Activated naive CD4-positive, alpha-beta T cell treated with anti-CD3 and anti-CD28 coated beads for 36 hours (primary cell): ENCODE data around the gene SIGLEC7. TPM values are rescaled to one million over a fixed set of nuclear protein-coding genes. Genes with fewer than 3 reads are reported as not detected.
A peak's percentile ranks its signal among the peaks of the same experiment; 100 is the strongest.
"Not testable (repeated sequence)": the region's sequence is repeated elsewhere in the genome, so short reads cannot be mapped to it uniquely, and the experiment has no call there.

ENCODE experiments used
- CTCF ChIA-PET: fragments of 350-600 bp; sonication (Branson Sonifier 250); formaldehyde crosslinking; loops from one replicate; lab custom pipeline; 2021; ENCODE audit warnings: antibody characterized with exemption; lab: Charles Lee
- DNase-seq: peaks from one replicate; pipeline ENCODE4 v3.0.0-alpha.2; 2020
- H3K27ac Mint-ChIP-seq: one replicate; pipeline ENCODE4 v1.8.0; 2021; ENCODE audit warnings: mild to moderate bottlenecking, mixed read lengths
- H3K27me3 Mint-ChIP-seq: one replicate; pipeline ENCODE4 v1.8.0; 2021; ENCODE audit warnings: low read depth, mixed read lengths
- H3K36me3 Mint-ChIP-seq: one replicate; pipeline ENCODE4 v1.8.0; 2021; ENCODE audit warnings: low read depth, mixed read lengths
- H3K4me1 Mint-ChIP-seq: one replicate; pipeline ENCODE4 v1.8.0; 2021; ENCODE audit warnings: low read depth, mixed read lengths
- H3K4me3 Mint-ChIP-seq: one replicate; pipeline ENCODE4 v1.8.0; 2021; ENCODE audit warnings: mild to moderate bottlenecking, moderate library complexity, mixed read lengths
- H3K9me3 Mint-ChIP-seq: one replicate; pipeline ENCODE4 v1.8.0; 2021; ENCODE audit warnings: mixed read lengths
- intact Hi-C: fragments of 100-400 bp; cut with micrococcal nuclease; formaldehyde crosslinking; loops from one replicate; pipeline ENCODE4 v1.15.1; 2023
- total RNA-seq, 2 experiments: library from RNA; stranded (reverse); gene quantifications; one replicate each; pipeline ENCODE4 v1.2.3, GENCODE V29; 2021

The SIGLEC7 gene
- total RNA-seq, 2 experiments from 2014 or later, result not detected

GRCh38 chr19:51161867-51162496, 19.9 kb downstream of the SIGLEC7 start:
- CTCF ChIA-PET, result interaction anchor here (1.2 kb wide), 1 partner anchor 66 kb away, joined by 4 read pairs; no protein-coding TSS in a partner anchor
- intact Hi-C loops, result no loop called here

DNA sequence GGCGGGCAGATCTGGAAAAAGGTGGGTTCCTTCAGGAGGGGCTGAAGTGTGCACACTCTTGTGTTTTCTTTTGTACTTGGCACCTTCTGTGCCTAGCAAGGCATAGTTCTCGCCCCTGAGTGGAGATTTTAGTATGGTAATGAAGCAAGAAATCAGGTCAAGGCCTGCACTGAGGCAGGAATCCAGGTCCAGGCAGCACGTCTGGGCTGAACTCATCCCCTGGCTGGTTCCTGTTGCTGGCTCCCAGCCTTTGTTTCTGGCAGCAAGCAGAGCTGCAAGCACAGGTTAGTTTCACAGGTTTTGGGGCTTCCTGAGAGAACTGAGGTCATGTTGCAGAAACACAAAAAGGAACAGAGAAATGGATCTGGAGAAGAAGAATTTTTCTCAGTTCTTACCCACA, 21.2 kb downstream of the SIGLEC7 start:
- intact Hi-C loops, result no loop called here
- H3K27me3 Mint-ChIP-seq, result peaks cover 2% of the 10 kb centered on the region
- no peak overlapping the region for H3K27ac Mint-ChIP-seq
- CTCF ChIA-PET, result no interaction called here
- H3K4me1 Mint-ChIP-seq, result peaks cover 18% of the 10 kb centered on the region
- DNase-seq, result no peak
- H3K9me3 Mint-ChIP-seq, result no peaks in the 10 kb centered on the region
- H3K4me3 Mint-ChIP-seq, result no peak overlapping the region
- H3K36me3 Mint-ChIP-seq, result no peaks in the 10 kb centered on the region

More at GRCh38 chr19:51161867-51162496, 19.9 kb downstream of the SIGLEC7 start:
- no peak overlapping the region for H3K27ac Mint-ChIP-seq
- H3K9me3 Mint-ChIP-seq, result no peaks in the 10 kb centered on the region
- H3K4me1 Mint-ChIP-seq, result peaks cover 9% of the 10 kb centered on the region
- DNase-seq, result no peak
- no peaks in the 10 kb centered on the region for H3K27me3 Mint-ChIP-seq
- no peaks in the 10 kb centered on the region for H3K36me3 Mint-ChIP-seq
- H3K4me3 Mint-ChIP-seq, result no peak overlapping the region

GRCh38 chr19:51164215-51164614, 22.1 kb downstream of the SIGLEC7 start:
- H3K27me3 Mint-ChIP-seq, result peaks cover 2% of the 10 kb centered on the region
- no peak for DNase-seq
- H3K9me3 Mint-ChIP-seq, result no peaks in the 10 kb centered on the region
- intact Hi-C loops, result no loop called here
- CTCF ChIA-PET, result no interaction called here
- H3K4me1 Mint-ChIP-seq, result peaks cover 17% of the 10 kb centered on the region
- H3K27ac Mint-ChIP-seq, result no peak overlapping the region
- no peak overlapping the region for H3K4me3 Mint-ChIP-seq
- H3K36me3 Mint-ChIP-seq, result no peaks in the 10 kb centered on the region

DNA sequence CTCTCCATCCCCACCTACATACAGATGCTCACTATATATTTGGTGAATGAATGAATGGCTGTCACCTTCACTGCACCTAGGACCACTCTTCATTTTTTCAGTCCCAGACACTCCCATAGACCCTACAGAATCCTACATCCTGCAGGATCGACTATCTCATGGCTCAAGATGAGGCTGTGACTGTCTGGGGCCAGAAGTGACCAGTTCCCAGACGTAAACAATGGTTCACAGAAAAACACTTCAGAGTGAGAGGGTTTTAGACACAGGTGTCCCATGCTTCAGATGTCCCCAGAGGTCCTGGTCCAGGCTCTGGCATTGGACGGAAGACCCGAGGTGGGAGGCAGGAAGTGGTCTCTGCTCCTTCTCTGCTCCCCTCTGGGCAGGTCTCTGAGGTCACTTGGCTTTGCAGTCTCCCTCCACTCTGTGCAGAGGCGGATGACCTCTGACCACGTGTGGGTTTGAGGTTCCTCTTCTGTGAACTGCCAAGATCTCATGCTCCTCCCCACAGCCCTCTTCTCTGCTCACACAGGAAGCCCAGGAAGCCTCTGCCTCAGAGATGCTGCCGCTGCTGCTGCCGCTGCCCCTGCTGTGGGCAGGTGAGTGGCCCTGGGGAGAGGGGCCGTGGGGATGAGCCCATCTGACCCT, 24.9 kb downstream of the SIGLEC7 start:
- Mint-ChIP-seq H3K27ac (no peak overlapping the region), H3K36me3 (no peaks in the 10 kb centered on the region), H3K27me3 (peaks cover 4% of the 10 kb centered on the region), H3K9me3 (no peaks in the 10 kb centered on the region), H3K4me3 (no peak overlapping the region), H3K4me1 (peaks cover 18% of the 10 kb centered on the region)
- peak; percentile 32 for DNase-seq
- CTCF ChIA-PET, result no interaction called here
- intact Hi-C loops, result no loop called here

- H3K4me1 Mint-ChIP-seq, result peaks cover 18% of the 10 kb centered on the region
- H3K36me3 Mint-ChIP-seq, result no peaks in the 10 kb centered on the region
- H3K27me3 Mint-ChIP-seq, result peaks cover 4% of the 10 kb centered on the region
- no peak for DNase-seq
- no peak overlapping the region for H3K27ac Mint-ChIP-seq
- intact Hi-C loops, result loop anchor here (1.0 kb wide), 3 partner anchors 10 to 238 kb away; no protein-coding TSS in a partner anchor
- CTCF ChIA-PET, result interaction anchor here (1.0 to 2.0 kb wide), 4 partner anchors 11 to 148 kb away, joined by 3 to 7 read pairs (median 5); no protein-coding TSS in a partner anchor
- no peaks in the 10 kb centered on the region for H3K9me3 Mint-ChIP-seq
- no peak overlapping the region for H3K4me3 Mint-ChIP-seq
Observed at GRCh38 chr19:51168564-51169282, 26.6 kb downstream of the SIGLEC7 start.

DNA sequence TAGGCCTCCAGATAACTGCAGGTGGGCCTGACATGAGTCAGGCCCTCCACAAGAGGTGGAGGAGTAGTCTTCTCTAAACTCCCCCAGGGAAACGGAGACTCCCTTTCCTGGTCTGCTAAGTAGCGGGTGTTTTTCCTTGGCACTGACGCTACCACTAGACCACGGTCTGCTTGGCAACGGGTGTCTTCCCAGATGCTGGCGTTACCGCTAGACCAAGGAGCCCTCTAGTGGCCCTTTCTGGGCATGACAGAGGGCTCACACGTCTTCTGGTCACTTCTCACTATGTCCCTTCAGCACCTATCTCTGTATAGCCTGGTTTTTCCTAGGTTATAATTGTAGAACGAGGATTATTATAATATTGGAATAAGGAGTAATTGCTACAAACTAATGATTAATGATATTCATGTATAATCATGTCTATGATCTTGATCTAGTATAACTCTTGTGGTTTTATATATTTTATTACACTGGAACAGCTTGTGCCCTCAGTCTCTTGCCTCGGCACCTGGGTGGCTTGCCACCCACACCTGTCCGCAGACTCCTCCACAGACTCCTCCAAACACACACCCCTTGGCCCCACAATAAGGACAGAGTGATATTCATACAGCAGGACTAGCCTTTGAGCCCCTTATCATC, 27.3 kb downstream of the SIGLEC7 start:
- peaks cover 18% of the 10 kb centered on the region for H3K4me1 Mint-ChIP-seq
- not testable (repeated sequence) for H3K9me3 Mint-ChIP-seq, H3K4me3 Mint-ChIP-seq, H3K36me3 Mint-ChIP-seq, H3K27ac Mint-ChIP-seq, H3K27me3 Mint-ChIP-seq
- intact Hi-C loops, result loop anchor here (1.0 kb wide), 3 partner anchors 11 to 239 kb away; no protein-coding TSS in a partner anchor
- peak; percentile 78 for DNase-seq
- CTCF ChIA-PET, result interaction anchor here (1.5 to 2.0 kb wide), 2 partner anchors 12 to 148 kb away, joined by 5 to 7 read pairs; no protein-coding TSS in a partner anchor

DNA sequence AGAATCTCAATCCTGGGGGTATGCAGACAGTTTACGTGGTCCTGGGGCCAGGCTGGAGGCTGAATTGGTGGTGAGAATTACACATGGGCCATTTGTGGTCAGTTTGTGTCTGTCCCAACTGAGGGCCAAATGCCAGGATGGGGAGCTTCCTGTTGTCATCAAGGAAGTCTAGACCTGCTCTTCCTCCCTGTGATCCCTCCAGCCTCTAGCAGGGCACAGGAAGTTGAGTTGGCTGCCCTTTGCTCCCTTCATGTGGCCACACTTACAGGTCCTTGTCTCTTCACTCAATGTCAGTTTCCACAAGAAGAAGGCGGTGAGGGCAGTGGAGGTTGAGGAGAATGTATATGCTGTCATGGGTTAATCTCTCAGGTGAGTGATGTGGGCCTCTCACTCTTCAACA, 30.1 kb downstream of the SIGLEC7 start:
- no peak for DNase-seq
- peaks cover 13% of the 10 kb centered on the region for H3K4me1 Mint-ChIP-seq
- H3K36me3 Mint-ChIP-seq, result no peaks in the 10 kb centered on the region
- CTCF ChIA-PET, result no interaction called here
- H3K4me3 Mint-ChIP-seq, result no peak overlapping the region
- H3K27me3 Mint-ChIP-seq, result peaks cover 4% of the 10 kb centered on the region
- H3K27ac Mint-ChIP-seq, result no peak overlapping the region
- intact Hi-C loops, result no loop called here
- H3K9me3 Mint-ChIP-seq, result no peaks in the 10 kb centered on the region

DNA sequence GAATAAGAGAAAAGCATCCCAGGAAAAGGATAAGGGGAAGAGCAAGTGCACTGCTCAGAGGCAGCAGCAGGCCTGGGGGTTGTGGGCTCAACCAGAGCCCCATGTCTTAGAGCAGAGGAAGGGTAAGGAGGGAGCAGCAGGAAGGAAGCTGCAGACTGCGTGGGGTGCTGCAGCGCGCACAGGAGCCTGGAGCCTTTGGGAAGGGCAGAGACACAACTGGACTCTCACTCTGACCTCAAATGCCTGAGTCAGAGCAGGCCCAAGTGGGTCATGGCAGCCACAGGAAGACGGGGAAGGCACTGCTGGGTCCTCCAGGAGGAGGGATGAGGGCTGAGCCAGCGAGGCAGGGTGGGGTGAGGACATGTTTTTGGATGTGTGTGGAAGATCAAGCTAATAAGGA, 31.6 kb downstream of the SIGLEC7 start:
- Mint-ChIP-seq H3K4me1 (peaks cover 6% of the 10 kb centered on the region), H3K4me3 (no peak overlapping the region), H3K27ac (no peak overlapping the region), H3K27me3 (peaks cover 2% of the 10 kb centered on the region), H3K36me3 (no peaks in the 10 kb centered on the region), H3K9me3 (no peaks in the 10 kb centered on the region)
- CTCF ChIA-PET, result no interaction called here
- intact Hi-C loops, result no loop called here
- DNase-seq, result no peak

- DNase-seq, result no peak
- CTCF ChIA-PET, result no interaction called here
- no peaks in the 10 kb centered on the region for H3K9me3 Mint-ChIP-seq
- no peak overlapping the region for H3K4me3 Mint-ChIP-seq
- peaks cover 4% of the 10 kb centered on the region for H3K27me3 Mint-ChIP-seq
- no peaks in the 10 kb centered on the region for H3K4me1 Mint-ChIP-seq
- intact Hi-C loops, result no loop called here
- H3K27ac Mint-ChIP-seq, result no peak overlapping the region
- H3K36me3 Mint-ChIP-seq, result no peaks in the 10 kb centered on the region
Observed at GRCh38 chr19:51179256-51179655, 37.2 kb downstream of the SIGLEC7 start.

- Mint-ChIP-seq H3K4me1 (no peaks in the 10 kb centered on the region), H3K27ac (no peak overlapping the region)
Observed at GRCh38 chr19:51181377-51181912, 39.3 kb downstream of the SIGLEC7 start.

GRCh38 chr19:51181913-51182419, 39.9 kb downstream of the SIGLEC7 start:
- DNase-seq, result no peak

More at GRCh38 chr19:51181377-51181912, 39.3 kb downstream of the SIGLEC7 start:
- Mint-ChIP-seq H3K4me3 (no peak overlapping the region), H3K36me3 (no peaks in the 10 kb centered on the region), H3K27me3 (peaks cover 10% of the 10 kb centered on the region), H3K9me3 (no peaks in the 10 kb centered on the region)
- CTCF ChIA-PET, result no interaction called here
- no peak for DNase-seq
- intact Hi-C loops, result no loop called here

GRCh38 chr19:51183629-51184028, 41.5 kb downstream of the SIGLEC7 start:
- Mint-ChIP-seq H3K4me1 (no peaks in the 10 kb centered on the region), H3K27me3 (peaks cover 10% of the 10 kb centered on the region), H3K36me3 (no peaks in the 10 kb centered on the region), H3K27ac (no peak overlapping the region), H3K9me3 (no peaks in the 10 kb centered on the region), H3K4me3 (no peak overlapping the region)
- intact Hi-C loops, result no loop called here
- CTCF ChIA-PET, result no interaction called here
- DNase-seq, result no peak

More at GRCh38 chr19:51181913-51182419, 39.9 kb downstream of the SIGLEC7 start:
- Mint-ChIP-seq H3K4me1 (no peaks in the 10 kb centered on the region), H3K36me3 (no peaks in the 10 kb centered on the region), H3K4me3 (no peak overlapping the region), H3K27me3 (peaks cover 10% of the 10 kb centered on the region), H3K27ac (no peak overlapping the region), H3K9me3 (no peaks in the 10 kb centered on the region)
- CTCF ChIA-PET, result no interaction called here
- intact Hi-C loops, result no loop called here
